Neural crest cell (in vitro differentiated cells): ENCODE data around the gene LRRC10. TPM values are rescaled to one million over a fixed set of nuclear protein-coding genes. Genes with fewer than 3 reads are reported as not detected.

Experiments used
- DNase-seq: peaks from one replicate; pipeline ENCODE4 v3.0.0; 2021; ENCODE audit warnings: low read depth, mixed read lengths, low spot score
- H3K27ac Mint-ChIP-seq: one replicate; pipeline ENCODE4 v1.8.0; 2021; ENCODE audit warnings: mild to moderate bottlenecking, mixed read lengths; ENCODE audit not compliant: unreplicated experiment
- H3K27me3 Mint-ChIP-seq: 2 replicates; pipeline ENCODE4 v1.8.0; 2021; ENCODE audit warnings: low read depth, mild to moderate bottlenecking, mixed read lengths
- H3K36me3 Mint-ChIP-seq: 2 replicates; pipeline ENCODE4 v1.8.0; 2021; ENCODE audit warnings: low read depth, mild to moderate bottlenecking, mixed read lengths
- H3K4me1 Mint-ChIP-seq: 2 replicates; pipeline ENCODE4 v1.8.0; 2021; ENCODE audit warnings: mixed read lengths
- H3K4me3 Mint-ChIP-seq: one replicate; pipeline ENCODE4 v1.8.0; 2021; ENCODE audit warnings: mild to moderate bottlenecking, mixed read lengths
- H3K9me3 Mint-ChIP-seq: 2 replicates; pipeline ENCODE4 v1.8.0; 2021; ENCODE audit warnings: mixed read lengths
- CTCF ChIP-seq: fragments of 200-600 bp; sonication (generic); conservative IDR thresholded peaks from 2 replicates; pipeline ENCODE4 v1.5.0; 2021; ENCODE audit warnings: antibody characterized with exemption, mild to moderate bottlenecking
- total RNA-seq: library from RNA; stranded (reverse); gene quantifications from 2 replicates; pipeline ENCODE4 v1.2.1, GENCODE V29; 2021

Gene LRRC10
- total RNA-seq, 1 donor from 2014 or later: not detected

DNA sequence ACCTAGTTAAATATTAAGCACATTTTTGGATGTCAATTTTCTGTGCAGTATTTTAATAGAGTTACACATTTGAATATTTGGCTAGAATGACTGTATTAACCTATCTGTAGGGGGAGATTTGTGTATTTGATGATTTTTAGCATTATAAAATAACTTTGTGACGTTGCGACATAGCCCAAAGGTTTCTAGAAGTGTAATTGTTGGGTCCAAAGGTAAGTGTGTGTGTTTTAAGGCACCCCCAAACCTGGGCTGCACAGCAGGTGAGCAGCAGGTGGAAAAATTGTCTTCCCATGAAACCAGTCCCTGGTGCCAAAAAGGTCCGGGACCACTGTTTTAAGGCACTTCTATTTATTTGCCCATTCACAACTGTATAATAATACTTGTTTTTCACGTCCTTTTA lies 22.2 kb downstream of the LRRC10 start:
- DNase-seq: no peak
- TF ChIP-seq CTCF: no peak
- Mint-ChIP-seq H3K27ac (no peak overlapping the region), H3K4me1 (peaks cover 15% of the 10 kb centered on the region), H3K27me3 (no peaks in the 10 kb centered on the region), H3K9me3 (no peaks in the 10 kb centered on the region), H3K36me3 (peaks cover 28% of the 10 kb centered on the region), H3K4me3 (peak overlapping the region; percentile 48)

- Mint-ChIP-seq H3K27ac (peak within 1 kb of the TSS; percentile 98), H3K4me1 (peaks cover 15% of the 10 kb centered on the region), H3K27me3 (no peaks in the 10 kb centered on the region), H3K36me3 (peaks cover 17% of the 10 kb centered on the region), H3K4me3 (peak within 1 kb of the TSS; percentile 96), H3K9me3 (no peaks in the 10 kb centered on the region)
- peak; percentile 64 for TF ChIP-seq CTCF
- DNase-seq: peak; percentile 90
Observed at GRCh38 chr12:69585189-69586062, 25.3 kb downstream of the LRRC10 start, which contains the start of gene CCT2. TSS of gene CCT2 (plus strand) at chr12:69585459. CDS start at chr12:69585522, 63 bp downstream.

GRCh38 chr12:69583203-69583602 lies 27.5 kb downstream of the LRRC10 start:
- no peak for DNase-seq
- Mint-ChIP-seq H3K4me3 (peak overlapping the region; percentile 80), H3K36me3 (peaks cover 9% of the 10 kb centered on the region), H3K27me3 (no peaks in the 10 kb centered on the region), H3K9me3 (no peaks in the 10 kb centered on the region), H3K4me1 (peaks cover 19% of the 10 kb centered on the region), H3K27ac (no peak overlapping the region)
- TF ChIP-seq CTCF: no peak

GRCh38 chr12:69580074-69580473 lies 30.6 kb downstream of the LRRC10 start:
- Mint-ChIP-seq H3K27me3 (no peaks in the 10 kb centered on the region), H3K9me3 (no peaks in the 10 kb centered on the region), H3K4me1 (peaks cover 11% of the 10 kb centered on the region), H3K36me3 (no peaks in the 10 kb centered on the region), H3K4me3 (peak overlapping the region; percentile 36), H3K27ac (no peak overlapping the region)
- TF ChIP-seq CTCF: no peak
- DNase-seq: no peak

DNA sequence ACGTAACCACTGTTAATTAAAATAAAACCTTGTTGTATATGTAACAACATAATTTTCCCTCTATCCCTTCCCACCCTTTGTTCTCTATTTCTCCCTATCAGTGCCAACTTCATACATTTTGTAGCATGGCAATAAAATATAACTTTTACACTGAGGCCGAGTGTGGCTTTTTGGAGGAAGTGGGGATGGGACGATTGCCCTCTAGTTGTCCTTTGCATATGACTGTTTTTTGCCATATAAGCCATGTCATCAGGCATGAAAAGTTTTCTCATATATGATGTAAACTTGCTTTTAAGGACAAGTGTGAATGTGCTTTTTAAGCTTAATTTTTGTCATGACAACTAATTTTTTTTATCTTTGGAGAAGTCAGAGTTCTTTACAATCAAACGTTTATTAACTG lies 31.7 kb downstream of the LRRC10 start:
- DNase-seq: no peak
- Mint-ChIP-seq H3K4me3 (no peak overlapping the region), H3K27ac (no peak overlapping the region), H3K9me3 (no peaks in the 10 kb centered on the region), H3K36me3 (no peaks in the 10 kb centered on the region), H3K4me1 (peaks cover 6% of the 10 kb centered on the region), H3K27me3 (no peaks in the 10 kb centered on the region)
- TF ChIP-seq CTCF: no peak
